HG03039 (cell line): ENCODE measurements around the gene GTF2H1.
"Not testable (repeated sequence)": the region's sequence is repeated elsewhere in the genome, so short reads cannot be mapped to it uniquely, and the experiment has no call there.

Source experiments
- ATAC-seq: cut with Tn5 transposase; IDR thresholded peaks from one replicate; pipeline ENCODE4 v1.9.1; 2021; ENCODE audit warnings: mild to moderate bottlenecking, moderate library complexity; ENCODE audit not compliant: unreplicated experiment

Gene GTF2H1

DNA sequence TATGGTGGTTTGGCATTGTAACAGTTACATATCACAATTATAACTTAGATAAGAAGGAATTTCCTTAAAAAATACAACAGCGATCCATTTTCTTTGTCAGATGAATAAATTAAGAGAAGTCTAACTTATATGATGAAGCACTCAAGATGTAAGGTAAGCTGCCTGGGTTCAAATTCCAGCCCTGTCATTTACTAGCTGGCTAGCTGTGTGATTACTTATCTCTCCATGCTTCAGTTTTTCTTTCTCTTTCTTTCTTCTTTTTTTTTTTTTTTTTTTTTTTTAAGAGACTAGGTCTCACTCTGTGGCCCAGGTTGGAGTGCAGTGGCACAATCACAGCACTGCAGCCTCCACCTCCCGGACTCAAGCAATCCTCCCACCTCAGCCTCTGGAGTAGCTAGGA lies 49.8 kb downstream of the GTF2H1 start:
- ATAC-seq: no peak

GRCh38 chr11:18374956-18375355 lies 52.6 kb downstream of the GTF2H1 start:
- ATAC-seq: no peak

DNA sequence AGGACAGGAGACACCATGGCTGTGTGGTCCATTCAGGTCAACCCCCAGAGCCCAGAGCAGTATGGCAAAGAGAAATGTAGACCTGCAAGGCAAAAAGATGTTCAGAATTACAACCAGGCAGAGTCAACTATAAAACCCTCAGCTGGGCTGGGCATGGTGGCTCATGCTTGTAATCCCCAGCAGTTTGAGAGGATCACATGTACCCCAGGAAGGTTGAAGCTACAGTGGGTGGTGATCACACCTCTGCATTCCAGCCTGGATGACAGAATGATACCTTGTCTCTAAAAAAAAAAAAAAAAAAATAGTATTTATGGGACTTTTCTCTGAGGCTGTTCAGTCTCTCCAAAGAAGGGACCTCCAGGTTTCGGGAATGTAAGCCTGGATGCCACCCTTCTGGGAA lies 53.6 kb downstream of the GTF2H1 start:
- ATAC-seq: no peak

DNA sequence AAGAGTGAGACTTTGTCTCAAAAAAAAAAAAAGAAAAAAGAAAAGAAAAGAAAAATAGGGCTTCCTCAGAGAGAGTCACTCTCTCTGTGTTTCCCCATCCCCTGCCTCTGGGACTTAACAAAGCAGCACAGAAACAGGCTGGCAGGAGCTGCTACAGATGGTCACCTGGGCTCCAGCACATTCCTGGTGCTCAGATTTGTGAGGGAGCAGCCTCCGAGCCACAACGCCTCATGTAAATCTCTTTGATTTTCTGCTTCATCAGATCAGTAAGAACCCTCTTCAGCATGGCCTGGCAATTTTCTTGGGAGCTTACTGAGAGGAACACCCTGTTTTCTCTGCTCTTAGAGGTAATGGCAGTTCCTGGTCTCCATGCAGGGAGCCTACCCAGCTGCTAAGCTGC lies 56.8 kb downstream of the GTF2H1 start:
- ATAC-seq: no peak

DNA sequence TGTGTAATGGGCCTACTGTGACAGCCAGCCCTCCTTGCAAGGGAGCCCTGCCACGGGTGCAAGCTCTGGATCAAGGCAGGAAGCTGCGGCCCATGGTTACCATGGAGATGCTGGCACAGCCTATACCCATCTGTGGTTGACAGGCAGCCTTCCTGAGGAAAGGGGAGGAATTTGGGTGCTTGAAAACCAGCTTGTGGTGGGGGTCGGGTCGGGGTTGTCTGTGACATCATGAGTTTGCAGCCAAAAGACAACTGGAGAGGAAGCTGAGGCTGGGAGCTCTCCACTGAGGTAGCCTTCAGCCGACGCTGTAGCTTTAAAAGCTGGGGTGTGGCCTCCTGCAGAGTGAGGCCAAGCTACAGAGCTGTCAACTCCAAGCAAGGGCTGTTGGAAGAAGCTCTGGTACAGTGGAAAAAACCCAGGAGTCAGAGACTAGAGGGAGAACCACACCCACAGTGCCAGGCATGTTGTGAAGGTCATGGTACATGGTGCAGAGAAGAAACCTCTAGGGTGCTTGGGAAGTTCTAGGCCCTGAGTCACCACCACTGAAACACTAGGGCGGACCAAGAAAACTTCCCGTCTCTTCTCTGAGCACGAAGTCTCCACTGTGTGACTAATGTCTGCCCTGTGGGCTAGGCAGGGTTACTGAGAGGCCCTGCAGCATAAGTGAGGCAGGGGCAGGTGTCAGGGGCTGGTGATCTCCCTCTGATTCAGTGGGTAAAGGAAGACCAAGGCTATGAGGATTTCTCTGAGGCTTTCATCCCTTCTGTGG lies 61.2 kb downstream of the GTF2H1 start:
- ATAC-seq: peak; percentile 89

DNA sequence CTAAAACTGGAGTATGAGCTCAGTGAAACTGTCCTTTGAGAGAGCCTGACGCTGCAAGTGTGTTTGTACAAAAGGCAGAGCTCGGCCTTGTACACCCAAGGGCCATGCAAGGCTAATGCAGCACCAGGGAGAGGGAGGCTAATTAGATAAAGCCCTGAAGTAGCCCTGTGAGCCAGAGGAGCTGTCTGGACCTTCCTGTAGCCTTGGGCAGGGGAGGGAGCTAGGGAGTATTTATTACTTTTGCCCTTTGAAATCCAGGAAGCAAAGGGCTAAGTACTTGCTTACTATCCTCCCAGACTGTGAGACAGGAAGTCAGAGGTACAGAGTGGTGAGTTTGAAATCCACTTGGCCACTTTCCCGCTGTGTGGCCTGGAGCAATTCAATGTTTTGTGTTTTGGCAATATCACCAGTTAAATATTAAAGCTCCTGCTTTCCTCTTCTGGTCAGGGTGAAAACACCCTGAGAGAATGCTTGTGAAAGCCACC lies 61.8 kb downstream of the GTF2H1 start:
- peak; percentile 27 for ATAC-seq

GRCh38 chr11:18390088-18390487 lies 67.7 kb downstream of the GTF2H1 start:
- ATAC-seq: no peak

GRCh38 chr11:18392434-18393321 lies 70.3 kb downstream of the GTF2H1 start:
- no peak for ATAC-seq

- no peak for ATAC-seq
Measured at GRCh38 chr11:18393581-18394274, 71.4 kb downstream of the GTF2H1 start.

DNA sequence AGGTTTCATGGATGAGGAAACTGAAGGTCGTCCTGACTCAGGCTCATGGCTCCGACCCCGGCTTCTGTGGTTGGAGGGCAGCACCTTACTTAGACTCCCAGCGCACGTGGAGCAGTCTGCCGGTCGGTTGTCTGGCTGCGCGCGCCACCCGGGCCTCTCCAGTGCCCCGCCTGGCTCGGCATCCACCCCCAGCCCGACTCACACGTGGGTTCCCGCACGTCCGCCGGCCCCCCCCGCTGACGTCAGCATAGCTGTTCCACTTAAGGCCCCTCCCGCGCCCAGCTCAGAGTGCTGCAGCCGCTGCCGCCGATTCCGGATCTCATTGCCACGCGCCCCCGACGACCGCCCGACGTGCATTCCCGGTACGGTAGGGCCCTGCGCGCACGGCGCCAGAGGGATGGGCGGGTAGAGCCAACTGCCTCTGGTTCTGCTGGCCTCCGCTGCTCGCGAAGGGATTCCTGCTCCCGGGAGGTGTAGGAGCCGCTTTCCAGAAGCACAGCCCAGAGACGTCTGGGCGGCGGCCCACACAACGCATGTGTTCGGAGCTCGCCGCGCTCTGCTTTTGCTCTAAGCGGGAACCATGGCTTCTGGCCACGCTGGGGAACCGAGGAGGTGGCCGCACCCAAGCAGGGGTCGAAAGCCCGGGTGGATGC lies 72.0 kb downstream of the GTF2H1 start, which contains the start of gene LDHA:
Gene LDHA (plus strand): TSS at position 289 of the 653 bp plus-strand sequence. CDS start 2,280 bp downstream, outside the sequence.
- ATAC-seq: peak; percentile 60

DNA sequence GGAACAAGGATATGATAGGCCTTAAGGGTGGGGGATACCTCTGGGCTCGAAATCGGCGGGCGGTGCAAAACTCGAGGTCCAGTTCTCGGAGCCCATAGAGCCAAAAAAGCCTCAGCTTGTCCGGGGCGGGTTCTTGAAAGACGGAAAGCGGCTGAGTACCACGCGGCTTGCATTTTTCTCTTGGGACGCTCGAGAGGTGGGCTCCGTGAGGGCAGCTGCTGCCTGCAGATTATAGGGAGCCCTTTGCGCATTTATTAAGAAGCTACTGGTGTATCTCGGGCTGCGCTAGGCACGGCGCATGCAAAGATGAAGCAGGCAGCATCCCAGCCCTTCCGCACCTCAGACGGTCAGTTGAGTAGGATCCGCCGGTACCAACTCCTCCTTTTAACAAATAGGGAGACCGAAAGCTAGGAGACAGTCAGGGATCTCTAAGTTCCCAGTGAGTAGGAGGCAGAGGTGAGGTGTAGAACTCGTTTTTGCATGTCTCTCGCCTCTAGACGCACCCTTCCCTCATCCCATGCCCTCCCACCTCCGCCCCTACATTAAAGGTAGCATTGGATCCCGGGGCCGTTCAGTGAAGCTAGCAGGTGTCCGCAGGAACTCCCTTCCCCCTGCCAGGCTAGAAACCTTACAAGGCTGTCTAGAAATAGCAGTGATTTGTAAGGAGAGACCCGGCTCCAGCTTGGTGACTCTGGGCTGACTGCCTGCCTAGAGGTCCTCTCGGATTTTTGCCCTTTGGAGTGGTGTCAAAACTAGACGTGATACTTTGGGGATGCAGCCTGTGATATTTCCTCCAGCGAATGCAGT lies 72.8 kb downstream of the GTF2H1 start:
- no peak for ATAC-seq

- peak; percentile 55 for ATAC-seq
Measured at GRCh38 chr11:18395735-18396504, 73.6 kb downstream of the GTF2H1 start.

DNA sequence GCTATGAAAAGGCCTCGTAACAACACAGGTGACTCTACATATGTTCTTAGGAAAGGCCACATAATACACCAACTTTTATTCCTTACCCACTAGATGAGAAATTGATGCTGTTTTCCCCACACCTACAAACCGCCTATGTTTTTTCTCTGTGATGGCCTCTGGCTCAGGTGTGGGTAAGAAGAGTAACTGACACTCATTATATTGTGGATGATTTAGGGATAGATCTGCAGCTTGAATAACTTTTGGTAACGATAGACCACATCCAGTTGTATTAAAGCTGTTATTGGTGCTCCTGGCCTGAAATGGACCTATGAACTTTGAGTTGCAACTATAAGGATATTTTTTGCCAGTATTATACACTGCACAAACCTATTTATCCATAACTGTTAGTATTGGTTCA lies 75.6 kb downstream of the GTF2H1 start:
- ATAC-seq: no peak

GRCh38 chr11:18401077-18401476 lies 78.7 kb downstream of the GTF2H1 start:
- ATAC-seq: not testable (repeated sequence)

DNA sequence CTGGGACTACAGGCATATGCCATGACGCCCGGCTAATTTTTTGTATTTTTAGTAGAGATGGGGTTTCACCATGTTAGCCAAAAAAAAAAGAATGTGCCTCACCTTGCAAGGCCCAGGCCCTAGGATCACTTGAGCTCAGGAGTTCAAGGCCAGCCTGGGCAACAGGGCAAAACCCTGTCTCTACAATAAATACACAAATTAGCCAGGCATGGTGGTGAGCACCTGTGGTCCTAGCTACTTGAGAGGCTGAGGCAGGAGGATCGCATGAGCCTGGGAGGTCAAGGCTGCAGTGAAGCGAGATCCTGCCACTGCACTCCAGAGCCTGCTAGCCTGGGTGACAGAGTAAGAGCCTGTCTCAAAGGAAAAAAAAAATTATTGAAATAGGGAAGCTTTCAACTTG lies 81.7 kb downstream of the GTF2H1 start:
- no peak for ATAC-seq

GRCh38 chr11:18407400-18407799 lies 85.0 kb downstream of the GTF2H1 start:
- not testable (repeated sequence) for ATAC-seq

- no peak for ATAC-seq
Measured at GRCh38 chr11:18408558-18409291, 86.4 kb downstream of the GTF2H1 start.

- no peak for ATAC-seq
Measured at GRCh38 chr11:18416459-18416858, 94.1 kb downstream of the GTF2H1 start.
